GM18909 (cell line): Measurements from ENCODE around the gene AIG1.
"Not testable (repeated sequence)": the region's sequence is repeated elsewhere in the genome, so short reads cannot be mapped to it uniquely, and the experiment has no call there.

ENCODE experiments used
- ATAC-seq: cut with Tn5 transposase; IDR thresholded peaks from one replicate; pipeline ENCODE4 v1.9.1; 2021; ENCODE audit warnings: mild to moderate bottlenecking; ENCODE audit not compliant: unreplicated experiment, poor library complexity

Gene AIG1

GRCh38 chr6:143295932-143296331 lies 235.2 kb downstream of the AIG1 start:
- no peak for ATAC-seq

GRCh38 chr6:143298071-143298470 lies 237.4 kb downstream of the AIG1 start:
- no peak for ATAC-seq

GRCh38 chr6:143299253-143300166 lies 238.8 kb downstream of the AIG1 start:
- peak; percentile 61 for ATAC-seq

- no peak for ATAC-seq
Observed at GRCh38 chr6:143301188-143301587, 240.5 kb downstream of the AIG1 start.

GRCh38 chr6:143307760-143308159 lies 247.1 kb downstream of the AIG1 start:
- ATAC-seq = not testable (repeated sequence)

- ATAC-seq = no peak
Observed at GRCh38 chr6:143313163-143313562, 252.5 kb downstream of the AIG1 start.

- ATAC-seq = no peak
Observed at GRCh38 chr6:143321491-143322086, 260.9 kb downstream of the AIG1 start.

GRCh38 chr6:143322386-143322785 lies 261.7 kb downstream of the AIG1 start:
- no peak for ATAC-seq

- ATAC-seq = no peak
Observed at GRCh38 chr6:143323729-143324470, 263.2 kb downstream of the AIG1 start.

GRCh38 chr6:143325379-143326140 lies 264.9 kb downstream of the AIG1 start:
- no peak for ATAC-seq

- ATAC-seq = no peak
Observed at GRCh38 chr6:143328876-143329275, 268.2 kb downstream of the AIG1 start.

- no peak for ATAC-seq
Observed at GRCh38 chr6:143329323-143329722, 268.6 kb downstream of the AIG1 start.

GRCh38 chr6:143331362-143331761 lies 270.7 kb downstream of the AIG1 start:
- ATAC-seq = no peak

- no peak for ATAC-seq
Observed at GRCh38 chr6:143332153-143332845, 271.6 kb downstream of the AIG1 start.

GRCh38 chr6:143333081-143333480 lies 272.4 kb downstream of the AIG1 start:
- no peak for ATAC-seq

GRCh38 chr6:143333749-143334520 lies 273.2 kb downstream of the AIG1 start:
- no peak for ATAC-seq

- ATAC-seq = no peak
Observed at GRCh38 chr6:143335865-143336264, 275.2 kb downstream of the AIG1 start.

- no peak for ATAC-seq
Observed at GRCh38 chr6:143336446-143337152, 275.9 kb downstream of the AIG1 start.
